Heart left ventricle (tissue), 16 donors: ENCODE measurements around the gene AKR1D1. TPM values are rescaled to one million over a fixed set of nuclear protein-coding genes. Genes with fewer than 3 reads are reported as not detected.

Experiments used
- ATAC-seq, 4 donors: fragments of 200-7000 bp; cut with Tn5 transposase; one replicate each; pipeline ENCODE4 v1.9.1; 2020 to 2022; ENCODE audit warnings: moderate library complexity in 4 of 4, mild to moderate bottlenecking in 3 of 4, moderate number of reproducible peaks in 1 of 4
- DNase-seq, 5 donors: peaks; one replicate each; pipeline ENCODE4 v3.0.0-alpha.2; 2020
- H3K27ac ChIP-seq, 12 donors: fragments of 200-600 bp; sonication (generic) in 4 of 12; one replicate each; pipeline versions ENCODE4 v1.5.0 to v1.8.0; 2016 to 2022; ENCODE audit warnings: mild to moderate bottlenecking in 2 of 12
- H3K27me3 ChIP-seq, 9 donors: fragments of 200-600 bp; sonication (generic) in 2 of 9; one replicate each; pipeline versions ENCODE4 v1.5.1 to v1.8.0; 2016 to 2022; ENCODE audit warnings: mild to moderate bottlenecking in 3 of 9
- H3K36me3 ChIP-seq, 9 donors: fragments of 200-600 bp; sonication (generic) in 2 of 9; one replicate each; pipeline versions ENCODE4 v1.5.0 to v1.8.0; 2018 to 2022; ENCODE audit warnings: mild to moderate bottlenecking in 2 of 9
- H3K4me1 ChIP-seq, 12 donors: fragments of 200-600 bp; sonication (generic) in 4 of 12; one replicate each; pipeline versions ENCODE4 v1.5.0 to v1.8.0; 2016 to 2022; ENCODE audit warnings: mild to moderate bottlenecking in 3 of 12
- H3K4me3 ChIP-seq, 12 donors: fragments of 200-600 bp; sonication (generic) in 4 of 12; one replicate each; pipeline versions ENCODE4 v1.5.0 to v1.8.0; 2017 to 2022; ENCODE audit warnings: mild to moderate bottlenecking in 9 of 12, moderate library complexity in 4 of 12
- H3K9me3 ChIP-seq, 12 donors: fragments of 200-600 bp; sonication (generic) in 4 of 12; one replicate each; pipeline versions ENCODE4 v1.5.0 to v1.8.0; 2016 to 2022; ENCODE audit warnings: mild to moderate bottlenecking in 1 of 12
- CTCF ChIP-seq, 12 donors: fragments of 200-600 bp; sonication (generic) in 4 of 12; IDR thresholded peaks; one replicate each; pipeline versions ENCODE4 v1.5.0 to v1.8.0; 2018 to 2022; ENCODE audit warnings: antibody characterized with exemption in 12 of 12, mild to moderate bottlenecking in 5 of 12
- POLR2A ChIP-seq, 2 donors: fragments of 450-650 bp; IDR thresholded peaks; one replicate each; pipeline ENCODE4 v1.6.1; 2017; ENCODE audit warnings: antibody characterized with exemption in 2 of 2, mild to moderate bottlenecking in 2 of 2, moderate library complexity in 2 of 2
- WGBS, 4 donors: extraction: QIAGEN DNeasy Blood & Tissue Kit in 2 of 4; methylation state at CpG; one replicate each; pipeline versions ENCODE4 v1.1.5 to v1.1.7; 2013 to 2018; 5-methylcytosine and 5-hydroxymethylcytosine counted together
- intact Hi-C, 10 donors: fragments of 100-400 bp; cut with DNase I; formaldehyde crosslinking; loops; one replicate each; pipeline versions ENCODE4 v1.11.1 to v1.14.2; 2022
- polyA plus RNA-seq, 2 donors: library from polyadenylated mRNA; stranded (reverse); fragments of 200-250 nt; gene quantifications; one replicate each; pipeline ENCODE4 v1.2.3, GENCODE V29; 2013
- total RNA-seq, 9 donors: library from RNA; depleted of rRNA in 2 of 9; stranded (reverse); fragments of >200 nt in 2 of 9; fragmentation: NEBNext Ultra II Directional in 3 of 9; extraction: Animal tissue kit (Norgen Biotek cat#: 25700) in 3 of 9; gene quantifications; one replicate each; pipeline versions ENCODE4 v1.1.0 to v1.2.4, GENCODE V29; 2016 to 2023
- donor health status: ischemic (EF 13 %, LVEDD 7.1; RV severe dilation, severe dysfunction).
- donor health status: healthy with polysubstance abuse.
- donor health status: DM: no; HTN: yes; CAD: no.
- donor health status: DM: no; HTN: no; CAD: no.
- donor health status: ischemic (EF 25% LVEDD 6.9; RV normal size, moderate dysfunction).
- donor health status: ischemic (EF 25% LVEDD 5.7; RV mildly dilated, moderate dysfunction).
- donor health status: healthy.
- donor health status: DM: yes; HTN: yes; CAD: no.
- donor health status: ischemic (EF 35%, LVEDD 5.7; RV mildly dilated, moderate dysfunction).
- donor health status: nonischemic (EF 11% LVEDD 7.7; RV severe dilation, severe dysfunction).
- donor health status: DM: yes; HTN: yes; CAD: no.
- donor health status: PGD.
- donor health status: ischemic (EF 29% LVEDD 5.4; RV normal size, mild dysfunction).
- donor health status: nonischemic (EF 23%, LVEDD 6.1; RV moderate dilation, normal function).

The AKR1D1 gene
- total and polyA plus RNA-seq, 11 donors = not detected

GRCh38 chr7:138066954-138067394, 9.3 kb upstream of the AKR1D1 start:
- TF ChIP-seq POLR2A (IDR thresholded peaks at IDR 0.05) (no peak), CTCF (IDR thresholded peaks at IDR 0.05) (no peak)
- Histone ChIP-seq H3K27ac (no peak overlapping the region), H3K4me1 (no peaks in the 10 kb centered on the region), H3K27me3 (peaks cover 0 to 7% (median 0%) of the 10 kb centered on the region in 9 donors), H3K36me3 (no peaks in the 10 kb centered on the region), H3K9me3 (no peaks in the 10 kb centered on the region), H3K4me3 (no peak overlapping the region)
- WGBS, 4 donors = 54 to 81% (median 58%) methylated on average over 1 of the region's 1 CpG
- intact Hi-C loops = no loop called here
- DNase-seq = no peak
- no peak for ATAC-seq

DNA sequence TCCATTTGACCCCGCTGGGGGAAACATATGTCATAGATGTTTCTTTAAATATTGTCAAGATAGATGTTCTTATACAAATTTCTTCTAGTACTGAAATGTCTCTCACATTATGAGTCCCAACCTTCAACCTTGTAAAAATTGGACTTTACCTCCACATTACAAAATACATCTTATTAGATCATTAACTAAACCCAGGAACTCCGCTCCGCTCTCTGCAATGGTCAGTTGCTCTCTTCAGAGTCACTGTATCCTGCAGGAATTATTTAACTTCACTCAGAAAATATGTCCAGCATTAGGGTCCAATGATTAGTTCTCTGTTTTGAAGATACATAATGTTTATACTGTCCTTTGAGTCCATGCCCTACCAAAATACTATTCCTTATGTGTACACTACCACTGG, 8.5 kb upstream of the AKR1D1 start:
- 96 to 99% (median 97%) methylated on average over 3 of the region's 3 CpGs for WGBS, 4 donors
- Histone ChIP-seq H3K27ac (no peak overlapping the region), H3K36me3 (no peaks in the 10 kb centered on the region), H3K4me1 (no peaks in the 10 kb centered on the region), H3K9me3 (no peaks in the 10 kb centered on the region), H3K4me3 (no peak overlapping the region), H3K27me3 (peaks cover 0 to 7% (median 0%) of the 10 kb centered on the region in 9 donors)
- ATAC-seq (no peak), DNase-seq (no peak)
- TF ChIP-seq CTCF (IDR thresholded peaks at IDR 0.05) = no peak
- no peak for TF ChIP-seq POLR2A (IDR thresholded peaks at IDR 0.05)
- intact Hi-C loops = no loop called here

- Histone ChIP-seq H3K36me3 (no peaks in the 10 kb centered on the region), H3K4me1 (no peaks in the 10 kb centered on the region), H3K27me3 (no peaks in the 10 kb centered on the region), H3K9me3 (peaks cover 0 to 16% (median 0%) of the 10 kb centered on the region in 12 donors), H3K4me3 (no peak overlapping the region), H3K27ac (no peak overlapping the region)
- ATAC-seq (no peak), DNase-seq (no peak)
- TF ChIP-seq CTCF (IDR thresholded peaks at IDR 0.05) = no peak
- TF ChIP-seq POLR2A (IDR thresholded peaks at IDR 0.05) = no peak
- intact Hi-C loops = no loop called here
- WGBS, 4 donors = 88 to 92% (median 89%) methylated on average over 2 of the region's 2 CpGs
Observed at GRCh38 chr7:138070908-138071307, 5.4 kb upstream of the AKR1D1 start.

DNA sequence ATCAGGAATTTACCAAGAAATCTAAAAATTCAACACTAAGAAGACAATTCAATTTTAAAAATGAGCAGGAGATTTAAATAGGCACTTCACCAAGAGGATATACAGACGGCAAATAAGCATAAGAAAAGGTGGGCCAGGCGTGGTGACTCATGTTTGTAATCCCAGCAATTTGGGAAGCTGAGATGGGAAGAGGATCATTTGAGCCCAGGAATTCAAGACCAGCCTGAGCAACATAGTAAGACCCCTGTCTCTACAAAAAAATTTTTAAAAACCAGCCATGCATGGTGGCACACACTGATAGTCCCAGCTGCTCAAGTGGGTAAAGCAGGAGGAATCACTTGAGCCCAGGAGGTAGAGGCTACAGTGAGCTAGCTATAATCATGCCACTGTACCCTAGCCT, 3.5 kb upstream of the AKR1D1 start:
- no peak for ATAC-seq
- Histone ChIP-seq H3K36me3 (no peaks in the 10 kb centered on the region), H3K27ac (no peak overlapping the region), H3K27me3 (no peaks in the 10 kb centered on the region), H3K4me3 (no peak overlapping the region), H3K4me1 (no peaks in the 10 kb centered on the region), H3K9me3 (peaks cover 0 to 16% (median 0%) of the 10 kb centered on the region in 12 donors)
- WGBS, 4 donors = 84 to 95% (median 87%) methylated on average over 2 of the region's 2 CpGs
- no peak for DNase-seq
- intact Hi-C loops = no loop called here
- TF ChIP-seq CTCF (IDR thresholded peaks at IDR 0.05) = no peak
